AG09319 (cell line): ENCODE measurements around the gene SCNN1B.

Source experiments
- DNase-seq: peaks from one replicate; pipeline ENCODE4 v3.0.0-alpha.2; 2010; ENCODE audit warnings: low read depth; ENCODE audit errors: extremely low read depth
- TF ChIP-seq, protein P1 (sequence below): IDR thresholded peaks from 2 replicates; pipeline ENCODE4 v1.5.1; 2011; ENCODE audit warnings: low read depth, mild to moderate bottlenecking, inconsistent platforms, low read length, moderate library complexity

The SCNN1B gene

DNA sequence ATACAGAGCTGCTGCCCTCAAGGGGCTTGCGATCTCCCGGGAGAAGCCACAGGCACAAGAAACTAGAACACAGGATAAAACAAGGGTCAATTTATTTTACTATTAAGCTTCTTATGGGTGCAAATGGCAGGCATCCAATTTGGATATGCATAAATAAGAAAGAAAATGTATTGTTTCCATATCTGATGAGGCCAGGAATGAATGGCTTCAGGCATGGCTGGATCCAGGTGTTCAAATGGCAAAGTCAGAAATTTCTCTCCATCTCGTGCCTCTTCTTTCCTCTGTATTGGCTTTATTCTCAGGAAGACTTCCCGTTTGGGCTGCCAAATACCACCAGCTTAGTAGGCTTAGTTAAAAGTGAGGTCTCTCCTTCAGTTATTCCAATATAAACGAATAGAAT lies 43.1 kb downstream of the SCNN1B start:
- TF ChIP-seq, protein P1, sequence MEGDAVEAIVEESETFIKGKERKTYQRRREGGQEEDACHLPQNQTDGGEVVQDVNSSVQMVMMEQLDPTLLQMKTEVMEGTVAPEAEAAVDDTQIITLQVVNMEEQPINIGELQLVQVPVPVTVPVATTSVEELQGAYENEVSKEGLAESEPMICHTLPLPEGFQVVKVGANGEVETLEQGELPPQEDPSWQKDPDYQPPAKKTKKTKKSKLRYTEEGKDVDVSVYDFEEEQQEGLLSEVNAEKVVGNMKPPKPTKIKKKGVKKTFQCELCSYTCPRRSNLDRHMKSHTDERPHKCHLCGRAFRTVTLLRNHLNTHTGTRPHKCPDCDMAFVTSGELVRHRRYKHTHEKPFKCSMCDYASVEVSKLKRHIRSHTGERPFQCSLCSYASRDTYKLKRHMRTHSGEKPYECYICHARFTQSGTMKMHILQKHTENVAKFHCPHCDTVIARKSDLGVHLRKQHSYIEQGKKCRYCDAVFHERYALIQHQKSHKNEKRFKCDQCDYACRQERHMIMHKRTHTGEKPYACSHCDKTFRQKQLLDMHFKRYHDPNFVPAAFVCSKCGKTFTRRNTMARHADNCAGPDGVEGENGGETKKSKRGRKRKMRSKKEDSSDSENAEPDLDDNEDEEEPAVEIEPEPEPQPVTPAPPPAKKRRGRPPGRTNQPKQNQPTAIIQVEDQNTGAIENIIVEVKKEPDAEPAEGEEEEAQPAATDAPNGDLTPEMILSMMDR = no peak
- DNase-seq = no peak

DNA sequence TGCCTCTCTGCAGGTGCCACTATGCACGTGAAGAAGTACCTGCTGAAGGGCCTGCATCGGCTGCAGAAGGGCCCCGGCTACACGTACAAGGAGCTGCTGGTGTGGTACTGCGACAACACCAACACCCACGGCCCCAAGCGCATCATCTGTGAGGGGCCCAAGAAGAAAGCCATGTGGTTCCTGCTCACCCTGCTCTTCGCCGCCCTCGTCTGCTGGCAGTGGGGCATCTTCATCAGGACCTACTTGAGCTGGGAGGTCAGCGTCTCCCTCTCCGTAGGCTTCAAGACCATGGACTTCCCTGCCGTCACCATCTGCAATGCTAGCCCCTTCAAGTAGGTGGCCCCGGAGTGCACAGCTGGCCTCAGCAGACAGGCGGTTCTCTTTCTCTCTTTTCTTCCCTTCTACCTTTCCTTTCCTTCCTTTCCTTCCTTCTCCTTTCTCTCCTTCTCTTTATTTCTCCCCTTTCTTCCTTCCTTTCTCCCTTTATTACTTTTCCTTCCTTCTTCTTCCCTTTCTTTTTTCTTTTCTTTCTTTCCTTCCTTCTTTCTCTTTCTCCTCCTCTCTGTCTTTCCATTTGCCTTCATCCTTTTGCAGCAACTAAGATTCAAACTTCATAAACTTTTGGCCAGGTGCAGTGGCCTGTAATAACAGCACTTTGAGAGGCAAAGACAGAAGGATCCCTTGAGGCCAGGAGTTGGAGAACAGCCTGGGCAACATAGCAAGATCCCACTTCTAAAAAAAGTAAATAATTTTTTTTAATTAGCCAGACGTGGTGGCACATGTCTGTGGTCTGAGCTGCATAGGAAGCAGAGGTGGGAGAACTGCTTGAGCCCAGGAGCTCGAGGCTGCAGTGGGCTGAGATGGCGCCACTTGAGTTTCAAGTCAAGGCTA lies 46.7 kb downstream of the SCNN1B start:
- TF ChIP-seq, protein P1 = no peak; the same call in none of the 2 replicates
- DNase-seq = no peak

DNA sequence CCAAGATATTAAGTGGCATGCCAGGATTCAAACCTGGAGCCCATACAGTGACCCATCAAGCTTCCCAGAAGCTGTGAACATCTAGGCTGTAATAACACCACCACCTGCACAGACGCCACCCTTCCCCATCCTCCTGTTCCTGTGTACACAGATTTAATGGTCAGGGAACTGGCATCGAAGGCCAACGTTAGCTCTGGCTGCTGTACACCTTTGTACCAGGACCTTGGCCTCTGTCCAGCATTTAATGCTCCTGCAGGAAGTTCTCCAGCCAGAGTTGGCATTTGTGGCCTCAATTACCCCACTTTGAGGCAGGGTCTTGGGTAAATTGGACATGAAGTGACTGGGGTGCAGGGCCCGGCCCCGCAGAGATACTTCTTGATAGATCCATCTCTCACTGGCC lies 49.3 kb downstream of the SCNN1B start:
- TF ChIP-seq, protein P1 = no peak

DNA sequence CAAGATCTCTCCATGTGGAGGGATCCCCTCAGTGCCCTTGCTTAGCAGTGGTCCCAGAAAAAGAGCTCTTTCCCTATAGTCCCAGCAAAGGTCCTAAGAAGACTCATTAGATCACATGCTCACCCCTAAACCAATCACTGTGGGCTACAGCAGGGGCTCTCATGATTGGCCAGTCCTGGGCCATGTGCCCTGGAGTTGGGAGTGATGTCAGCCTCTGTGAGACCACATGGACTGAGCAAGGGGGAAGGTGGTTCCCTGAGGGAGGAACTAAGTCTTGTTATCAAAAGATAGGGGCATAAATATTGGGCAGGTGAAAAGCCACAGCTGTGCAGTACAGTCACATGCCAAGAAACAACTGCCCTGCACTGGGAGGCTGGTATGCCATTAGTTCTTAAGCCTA lies 51.3 kb downstream of the SCNN1B start:
- DNase-seq = no peak
- TF ChIP-seq, protein P1 = no peak

More for the DNA sequence above, 49.3 kb downstream of the SCNN1B start:
- no peak for DNase-seq

DNA sequence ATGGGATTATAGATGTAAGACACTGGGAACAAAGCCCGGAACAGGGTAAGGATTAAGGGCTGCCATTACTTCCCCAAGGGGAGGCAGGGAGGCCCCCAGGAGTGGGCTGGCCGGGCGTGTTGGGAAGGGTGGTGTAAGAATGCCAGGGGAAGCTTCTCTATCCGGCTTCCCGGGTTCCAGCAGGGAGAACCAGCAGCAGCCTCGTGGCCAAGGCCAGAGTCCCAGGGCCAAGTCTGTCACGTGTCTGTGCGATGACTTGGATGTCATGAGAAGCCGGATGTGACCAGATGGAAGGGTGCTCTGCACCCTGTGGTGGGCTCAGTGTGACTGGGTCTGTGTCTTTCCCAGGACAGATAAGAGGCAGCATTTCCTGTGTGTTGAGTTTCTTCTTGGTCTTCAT lies 52.1 kb downstream of the SCNN1B start:
- DNase-seq = no peak
- TF ChIP-seq, protein P1 = no peak

DNA sequence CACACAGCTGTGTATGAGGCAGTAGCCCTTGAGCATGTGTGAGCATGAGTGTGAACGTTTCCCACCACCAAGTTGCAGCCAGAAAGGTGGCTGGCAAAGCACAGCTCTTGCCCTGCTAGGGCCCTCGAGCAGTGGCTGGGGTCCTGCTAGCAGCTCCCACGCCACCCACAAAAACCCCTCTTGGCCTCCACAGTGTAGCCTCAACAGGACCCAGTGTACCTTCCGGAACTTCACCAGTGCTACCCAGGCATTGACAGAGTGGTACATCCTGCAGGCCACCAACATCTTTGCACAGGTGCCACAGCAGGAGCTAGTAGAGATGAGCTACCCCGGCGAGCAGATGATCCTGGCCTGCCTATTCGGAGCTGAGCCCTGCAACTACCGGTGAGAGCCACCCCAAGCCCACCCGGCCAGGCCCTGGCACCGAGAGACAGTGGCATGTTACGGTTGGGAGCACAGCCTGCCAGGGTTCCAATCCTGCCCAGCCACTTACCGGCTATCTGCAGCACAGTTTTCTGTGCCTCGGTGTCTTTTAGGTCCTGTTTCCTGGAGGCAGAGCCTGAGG lies 53.1 kb downstream of the SCNN1B start:
- TF ChIP-seq, protein P1 = no peak
- no peak for DNase-seq

DNA sequence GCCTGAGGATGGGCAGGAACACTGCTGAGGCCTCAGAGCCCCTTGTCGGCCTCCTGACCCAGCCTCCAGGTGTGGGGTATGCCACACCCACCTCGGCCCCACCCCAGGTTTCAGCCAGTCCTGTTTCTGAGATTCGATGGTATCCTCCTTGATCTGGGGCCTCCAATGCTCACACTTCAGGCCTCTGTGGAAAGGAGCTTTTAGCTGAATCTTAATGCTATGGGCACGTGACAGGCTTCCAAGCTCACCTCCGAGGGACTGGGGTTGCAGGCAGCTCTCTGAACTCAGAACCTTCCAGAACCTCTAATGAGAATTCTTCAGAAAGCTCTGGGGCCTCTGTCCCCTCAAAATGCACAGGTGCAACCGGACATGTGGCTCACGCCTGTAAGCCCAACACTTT lies 54.8 kb downstream of the SCNN1B start:
- no peak for DNase-seq
- TF ChIP-seq, protein P1 = no peak
